Heart right ventricle (tissue), 16 donors: ENCODE data around the gene CLASRP. TPM values are rescaled to one million over a fixed set of nuclear protein-coding genes. Genes with fewer than 3 reads are reported as not detected.

Source experiments
- ATAC-seq, 8 donors: fragments of 200-7000 bp; cut with Tn5 transposase; one replicate each; pipeline ENCODE4 v1.9.1; 2020; ENCODE audit warnings: mild to moderate bottlenecking in 8 of 8, moderate library complexity in 8 of 8, moderate number of reproducible peaks in 1 of 8
- DNase-seq, 2 donors: peaks; one replicate each; pipeline ENCODE4 v3.0.0-alpha.2; 2020
- H3K27ac ChIP-seq, 10 donors: fragments of 200-600 bp; sonication (generic) in 2 of 10; one replicate each; pipeline versions ENCODE4 v1.5.0 to v1.8.0; 2020 to 2022; ENCODE audit warnings: mild to moderate bottlenecking in 3 of 10
- H3K27me3 ChIP-seq, 7 donors: fragments of 200-600 bp; one replicate each; pipeline ENCODE4 v1.8.0; 2021 to 2022; ENCODE audit warnings: mild to moderate bottlenecking in 2 of 7
- H3K36me3 ChIP-seq, 9 donors: fragments of 200-600 bp; sonication (generic) in 1 of 9; one replicate each; pipeline versions ENCODE4 v1.5.0 to v1.8.0; 2020 to 2022; ENCODE audit warnings: mild to moderate bottlenecking in 2 of 9
- H3K4me1 ChIP-seq, 9 donors: fragments of 200-600 bp; sonication (generic) in 1 of 9; one replicate each; pipeline versions ENCODE4 v1.5.0 to v1.8.0; 2020 to 2022; ENCODE audit warnings: mild to moderate bottlenecking in 4 of 9
- H3K4me3 ChIP-seq, 10 donors: fragments of 200-600 bp; sonication (generic) in 2 of 10; one replicate each; pipeline versions ENCODE4 v1.5.0 to v1.8.0; 2020 to 2022; ENCODE audit warnings: mild to moderate bottlenecking in 7 of 10, moderate library complexity in 2 of 10
- H3K9me3 ChIP-seq, 11 donors: fragments of 200-600 bp in 10 of 11; sonication (generic) in 2 of 11; one replicate each; pipeline versions ENCODE4 v1.5.0 to v1.8.0; 2013 to 2022; ENCODE audit warnings: mild to moderate bottlenecking in 2 of 11, control low read depth in 1 of 11, moderate library complexity in 1 of 11
- WGBS, 2 donors: extraction: QIAGEN DNeasy Blood & Tissue Kit; methylation state at CpG; one replicate each; pipeline ENCODE4 v1.1.7; 2013; ENCODE audit warnings: inconsistent platforms in 1 of 2; 5-methylcytosine and 5-hydroxymethylcytosine counted together
- intact Hi-C, 10 donors: fragments of 100-400 bp; cut with DNase I; formaldehyde crosslinking; loops; one replicate each; pipeline versions ENCODE4 v1.11.1 to v1.14.2; 2022
- polyA plus RNA-seq, 2 donors: library from polyadenylated mRNA; stranded (reverse); fragments of 200-250 nt; gene quantifications; one replicate each; pipeline ENCODE4 v1.2.3, GENCODE V29; 2013
- total RNA-seq, 10 donors: library from RNA; stranded (reverse); fragmentation: NEBNext Ultra II Directional in 3 of 10; extraction: Animal tissue kit (Norgen Biotek cat#: 25700) in 3 of 10; gene quantifications; one replicate each; pipeline versions ENCODE4 v1.2.1 to v1.2.4, GENCODE V29; 2021 to 2023
- TF ChIP-seq, protein P1 (sequence below), 9 donors: fragments of 200-600 bp; sonication (generic) in 2 of 9; IDR thresholded peaks; one replicate each; pipeline versions ENCODE4 v1.5.0 to v1.8.0; 2021 to 2022; ENCODE audit warnings: antibody characterized with exemption in 9 of 9, mild to moderate bottlenecking in 5 of 9, moderate library complexity in 1 of 9
- donor health status: Arrhythmogenic right ventricular cardiomyopathy.
- donor health status: ischemic (EF 13 %, LVEDD 7.1; RV severe dilation, severe dysfunction).
- donor health status: healthy with polysubstance abuse.
- donor health status: DM: no; HTN: yes; CAD: no.
- donor health status: DM: no; HTN: no; CAD: no.
- donor health status: ischemic (EF 25% LVEDD 6.9; RV normal size, moderate dysfunction).
- donor health status: ischemic (EF 25% LVEDD 5.7; RV mildly dilated, moderate dysfunction).
- donor health status: healthy.
- donor health status: DM: yes; HTN: yes; CAD: no.
- donor health status: Ischemic cardiomyopathy.
- donor health status: ischemic (EF 35%, LVEDD 5.7; RV mildly dilated, moderate dysfunction).
- donor health status: nonischemic (EF 11% LVEDD 7.7; RV severe dilation, severe dysfunction).
- donor health status: DM: yes; HTN: yes; CAD: no.
- donor health status: PGD.
- donor health status: ischemic (EF 29% LVEDD 5.4; RV normal size, mild dysfunction).
- donor health status: nonischemic (EF 23%, LVEDD 6.1; RV moderate dilation, normal function).

The CLASRP gene
- total and polyA plus RNA-seq, 12 donors, result 24.0 to 142 (median 30.0) TPM

DNA sequence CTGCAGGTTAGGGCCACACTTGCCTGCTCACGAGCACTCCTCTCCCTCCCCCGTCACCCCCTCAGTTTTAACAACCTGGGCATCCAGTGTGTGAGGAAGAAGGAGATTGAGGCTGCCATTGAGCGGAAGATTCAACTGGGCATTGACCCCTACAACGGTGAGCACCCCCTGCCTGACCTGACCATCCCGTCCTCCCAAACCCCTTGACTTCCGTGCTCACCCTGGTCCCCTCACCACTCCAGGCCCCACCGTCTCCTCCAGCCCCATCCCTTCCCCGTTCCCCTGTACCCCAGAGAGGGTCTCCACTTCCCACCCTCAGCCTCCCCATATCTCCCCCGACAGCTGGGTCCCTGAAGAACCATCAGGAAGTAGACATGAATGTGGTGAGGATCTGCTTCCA, 13.6 kb upstream of the CLASRP start:
- Histone ChIP-seq H3K36me3 (peaks cover 0 to 93% (median 23%) of the 10 kb centered on the region in 9 donors), H3K4me1 (no peaks in the 10 kb centered on the region), H3K9me3 (no peaks in the 10 kb centered on the region), H3K4me3 (no peak overlapping the region), H3K27me3 (no peaks in the 10 kb centered on the region), H3K27ac (no peak overlapping the region)
- 97% methylated on average over 9 of the region's 9 CpGs for WGBS, 2 donors
- intact Hi-C loops, result no loop called here
- DNase-seq, result no peak
- peak in 1 of 8 donors; percentile 60 for ATAC-seq
- TF ChIP-seq, protein P1, sequence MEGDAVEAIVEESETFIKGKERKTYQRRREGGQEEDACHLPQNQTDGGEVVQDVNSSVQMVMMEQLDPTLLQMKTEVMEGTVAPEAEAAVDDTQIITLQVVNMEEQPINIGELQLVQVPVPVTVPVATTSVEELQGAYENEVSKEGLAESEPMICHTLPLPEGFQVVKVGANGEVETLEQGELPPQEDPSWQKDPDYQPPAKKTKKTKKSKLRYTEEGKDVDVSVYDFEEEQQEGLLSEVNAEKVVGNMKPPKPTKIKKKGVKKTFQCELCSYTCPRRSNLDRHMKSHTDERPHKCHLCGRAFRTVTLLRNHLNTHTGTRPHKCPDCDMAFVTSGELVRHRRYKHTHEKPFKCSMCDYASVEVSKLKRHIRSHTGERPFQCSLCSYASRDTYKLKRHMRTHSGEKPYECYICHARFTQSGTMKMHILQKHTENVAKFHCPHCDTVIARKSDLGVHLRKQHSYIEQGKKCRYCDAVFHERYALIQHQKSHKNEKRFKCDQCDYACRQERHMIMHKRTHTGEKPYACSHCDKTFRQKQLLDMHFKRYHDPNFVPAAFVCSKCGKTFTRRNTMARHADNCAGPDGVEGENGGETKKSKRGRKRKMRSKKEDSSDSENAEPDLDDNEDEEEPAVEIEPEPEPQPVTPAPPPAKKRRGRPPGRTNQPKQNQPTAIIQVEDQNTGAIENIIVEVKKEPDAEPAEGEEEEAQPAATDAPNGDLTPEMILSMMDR (IDR thresholded peaks at IDR 0.05), result no peak

DNA sequence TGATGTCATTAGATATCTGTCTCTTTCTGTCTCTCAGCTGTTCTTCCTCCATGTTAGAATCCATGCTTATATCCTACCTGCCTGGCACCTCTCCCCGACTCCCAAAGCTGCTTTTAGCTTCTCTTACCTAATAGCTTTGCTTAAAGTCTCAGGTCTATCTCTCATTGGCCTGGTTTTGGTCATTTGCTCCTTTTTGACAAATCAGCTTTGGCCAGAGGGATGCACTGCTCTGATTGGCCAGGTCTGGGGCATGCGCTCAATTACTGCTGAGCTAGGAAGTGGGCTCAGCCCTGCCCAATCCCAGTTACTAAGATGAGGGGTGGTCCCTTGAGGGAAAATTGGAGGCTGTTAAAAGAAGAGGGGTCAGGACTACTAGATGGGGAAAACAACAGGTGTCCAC, 11.5 kb upstream of the CLASRP start:
- Histone ChIP-seq H3K27me3 (no peaks in the 10 kb centered on the region), H3K4me1 (no peaks in the 10 kb centered on the region), H3K4me3 (no peak overlapping the region), H3K36me3 (peaks cover 0 to 95% (median 30%) of the 10 kb centered on the region in 9 donors), H3K9me3 (no peaks in the 10 kb centered on the region), H3K27ac (no peak overlapping the region)
- WGBS, 2 donors, result 92 to 97% methylated on average over 2 of the region's 2 CpGs
- TF ChIP-seq, protein P1 (IDR thresholded peaks at IDR 0.05), result no peak
- DNase-seq (no peak), ATAC-seq (no peak)
- intact Hi-C loops, result no loop called here

DNA sequence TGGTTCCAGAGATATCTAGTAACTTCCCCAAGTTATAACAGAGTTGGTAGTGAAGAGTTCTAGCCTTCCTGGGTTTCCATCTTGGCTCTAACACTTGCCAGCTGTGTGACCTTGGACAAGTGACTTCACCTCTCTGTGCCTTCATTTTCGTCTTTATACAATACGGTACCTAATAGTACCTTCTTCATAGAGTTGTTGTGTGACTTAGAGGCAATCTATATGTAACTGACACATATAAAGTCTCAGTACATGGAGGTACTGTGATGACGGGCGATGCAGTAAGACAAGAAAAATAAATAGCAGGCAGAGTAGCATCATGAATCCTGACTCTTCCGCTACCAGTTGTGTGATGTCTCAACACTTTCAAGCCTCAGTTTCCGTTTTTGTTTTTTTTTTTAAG, 8.0 kb upstream of the CLASRP start:
- ATAC-seq, result no peak

DNA sequence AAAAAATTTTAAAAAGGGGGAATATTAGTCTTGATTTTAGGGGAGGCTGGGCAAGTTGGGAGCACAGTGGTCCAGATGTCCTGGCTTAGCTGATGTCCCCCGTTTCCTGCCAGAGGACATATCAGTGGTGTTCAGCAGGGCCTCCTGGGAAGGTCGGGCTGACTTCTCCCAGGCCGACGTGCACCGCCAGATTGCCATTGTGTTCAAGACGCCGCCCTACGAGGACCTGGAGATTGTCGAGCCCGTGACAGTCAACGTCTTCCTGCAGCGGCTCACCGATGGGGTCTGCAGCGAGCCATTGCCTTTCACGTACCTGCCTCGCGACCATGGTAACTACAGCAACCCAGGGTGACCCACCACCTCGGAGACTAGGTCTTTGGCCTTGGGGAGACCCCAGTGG, 6.4 kb upstream of the CLASRP start:
- Histone ChIP-seq H3K36me3 (peaks cover 0 to 100% (median 44%) of the 10 kb centered on the region in 9 donors), H3K4me3 (no peak overlapping the region), H3K27me3 (no peaks in the 10 kb centered on the region), H3K27ac (no peak overlapping the region), H3K9me3 (peaks cover 0 to 5% (median 0%) of the 10 kb centered on the region in 11 donors), H3K4me1 (no peaks in the 10 kb centered on the region)
- TF ChIP-seq, protein P1 (IDR thresholded peaks at IDR 0.05), result no peak
- WGBS, 2 donors, result 68 to 72% methylated on average over 18 of the region's 18 CpGs
- DNase-seq (no peak), ATAC-seq (no peak)
- intact Hi-C loops, result no loop called here

More for the DNA sequence above, 8.0 kb upstream of the CLASRP start:
- DNase-seq, result no peak
- intact Hi-C loops, result no loop called here
- Histone ChIP-seq H3K9me3 (peaks cover 0 to 5% (median 0%) of the 10 kb centered on the region in 11 donors), H3K4me1 (no peaks in the 10 kb centered on the region), H3K36me3 (peaks cover 0 to 100% (median 41%) of the 10 kb centered on the region in 9 donors), H3K27me3 (no peaks in the 10 kb centered on the region), H3K27ac (no peak overlapping the region), H3K4me3 (no peak overlapping the region)
- TF ChIP-seq, protein P1 (IDR thresholded peaks at IDR 0.05), result no peak
- 91 to 95% methylated on average over 6 of the region's 6 CpGs for WGBS, 2 donors
